HG02840 (cell line): ENCODE measurements around the gene ZNF536.

Experiments used
- ATAC-seq: cut with Tn5 transposase; IDR thresholded peaks from one replicate; pipeline ENCODE4 v1.9.1; 2021; ENCODE audit warnings: mild to moderate bottlenecking, moderate library complexity, moderate number of reproducible peaks; ENCODE audit not compliant: unreplicated experiment, low FRiP score

The ZNF536 gene

GRCh38 chr19:30518965-30519606 lies 146.9 kb downstream of the ZNF536 start:
- ATAC-seq = no peak

DNA sequence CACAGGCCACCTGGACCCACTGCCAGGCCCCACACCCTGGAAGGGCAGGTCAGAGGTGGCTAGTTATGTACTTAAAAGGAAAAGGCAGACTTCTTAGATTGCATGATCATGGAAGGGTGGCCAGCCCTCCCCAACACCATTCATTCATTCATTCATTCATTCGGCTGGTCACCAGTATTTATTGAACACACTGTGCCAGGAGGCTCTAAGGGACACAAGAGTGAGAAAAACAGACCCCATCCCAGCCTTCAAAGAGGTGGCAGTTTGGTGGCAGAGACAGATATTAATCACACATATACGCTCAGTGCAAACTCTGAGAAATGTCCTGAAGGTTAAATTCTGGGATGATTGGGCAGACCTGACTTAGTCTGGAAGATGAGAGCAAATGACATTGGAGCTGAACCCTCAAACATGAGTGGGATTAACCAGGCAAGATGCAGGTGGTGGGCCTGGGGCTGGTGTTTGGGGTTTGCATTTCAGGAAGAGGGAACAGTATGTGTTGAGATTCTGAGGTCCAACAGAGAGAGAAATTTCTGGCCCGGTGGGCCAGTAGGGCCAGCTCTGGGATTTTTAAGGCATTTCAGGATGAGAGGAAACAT lies 147.5 kb downstream of the ZNF536 start:
- ATAC-seq = no peak

DNA sequence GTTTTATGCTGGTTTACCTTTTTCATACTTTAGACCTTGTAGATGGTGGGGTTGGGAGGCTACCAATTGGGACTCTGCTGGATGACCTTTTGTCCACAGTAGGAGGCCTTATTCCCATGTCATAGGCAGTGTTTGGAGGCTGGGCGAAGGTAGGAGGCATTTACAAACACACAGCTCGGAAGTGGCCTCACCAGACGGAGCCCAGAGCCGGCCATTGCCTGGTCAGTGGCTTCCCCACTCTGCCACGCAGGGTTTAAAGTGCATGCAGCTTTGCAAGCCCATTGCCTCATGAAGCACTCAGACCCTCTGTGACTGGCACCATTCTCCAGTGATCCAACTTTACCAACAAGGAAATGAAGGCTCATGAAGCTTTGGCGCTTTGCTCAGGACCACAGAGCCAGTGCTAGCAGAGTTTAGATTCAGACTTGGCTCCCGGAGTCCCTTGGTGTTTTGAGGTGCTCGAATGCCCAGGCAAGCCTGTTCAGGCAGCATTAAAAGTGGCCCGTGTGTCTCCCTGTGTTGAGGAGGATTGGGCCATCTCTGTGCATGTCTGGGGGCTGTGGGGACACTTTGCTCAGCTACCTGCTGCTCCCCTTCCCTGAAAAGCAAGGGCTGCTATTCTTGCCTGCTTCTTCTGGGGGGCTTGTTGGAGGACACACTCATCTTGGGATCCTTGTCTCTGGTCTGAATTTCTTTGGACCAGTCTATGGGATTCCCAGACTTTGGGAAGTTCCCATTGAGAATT lies 148.7 kb downstream of the ZNF536 start:
- ATAC-seq = no peak

DNA sequence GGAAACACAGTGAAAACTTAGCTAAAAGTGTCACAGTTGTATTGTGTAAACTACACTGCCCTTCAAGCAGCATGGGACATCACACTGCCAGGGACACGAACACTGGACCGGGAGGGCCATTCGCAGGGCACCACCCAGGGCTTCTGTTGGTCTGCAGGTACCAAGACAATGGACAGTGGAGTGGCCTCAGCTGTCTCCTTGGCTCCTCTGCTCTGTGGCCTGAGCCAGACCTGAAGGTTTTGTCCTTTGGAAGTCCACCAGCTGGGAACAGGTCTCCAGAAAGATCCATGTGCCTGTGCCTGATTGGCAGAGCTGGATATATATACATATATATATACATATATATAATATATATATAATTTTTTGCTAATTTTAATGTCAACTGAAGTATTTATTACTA lies 149.8 kb downstream of the ZNF536 start:
- no peak for ATAC-seq

DNA sequence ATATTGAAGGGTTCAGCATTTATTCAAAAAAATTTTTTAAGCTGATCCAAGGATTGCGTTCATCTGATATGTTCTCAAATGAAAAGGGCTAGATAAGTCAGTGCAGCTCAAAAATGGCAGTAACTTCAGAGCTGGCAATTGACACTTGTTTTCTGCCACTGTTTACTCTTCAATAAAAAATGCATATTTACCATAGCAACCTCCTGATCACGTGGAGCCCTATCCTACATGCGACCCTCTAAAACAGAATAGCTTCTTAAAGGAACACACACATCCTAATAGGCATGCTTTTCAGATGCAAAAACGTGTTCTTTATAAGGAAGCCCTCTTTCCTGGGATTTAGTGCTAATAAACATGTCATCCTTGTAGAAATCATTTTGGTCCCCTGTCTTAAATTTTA lies 150.2 kb downstream of the ZNF536 start:
- no peak for ATAC-seq

GRCh38 chr19:30523791-30524190 lies 151.6 kb downstream of the ZNF536 start:
- no peak for ATAC-seq

DNA sequence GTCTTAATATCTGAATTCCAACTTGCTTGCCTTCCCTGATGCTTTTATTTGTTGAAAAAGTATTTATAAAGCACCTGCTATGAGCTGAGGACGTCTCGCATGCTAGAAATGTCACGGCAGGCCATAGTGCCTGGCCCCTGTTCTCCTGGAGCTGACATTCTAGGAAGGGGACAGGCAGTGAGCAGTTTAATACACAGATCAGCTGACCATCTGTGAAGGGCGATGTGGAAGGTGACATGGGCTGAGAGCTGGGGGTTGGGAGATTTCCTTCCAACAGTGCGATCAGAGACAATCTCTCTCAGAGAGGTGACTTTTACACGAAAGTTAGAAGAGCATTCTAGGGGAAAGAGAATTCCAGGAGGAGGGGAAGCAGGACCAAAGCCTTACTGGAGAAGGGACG lies 153.2 kb downstream of the ZNF536 start:
- ATAC-seq = no peak

DNA sequence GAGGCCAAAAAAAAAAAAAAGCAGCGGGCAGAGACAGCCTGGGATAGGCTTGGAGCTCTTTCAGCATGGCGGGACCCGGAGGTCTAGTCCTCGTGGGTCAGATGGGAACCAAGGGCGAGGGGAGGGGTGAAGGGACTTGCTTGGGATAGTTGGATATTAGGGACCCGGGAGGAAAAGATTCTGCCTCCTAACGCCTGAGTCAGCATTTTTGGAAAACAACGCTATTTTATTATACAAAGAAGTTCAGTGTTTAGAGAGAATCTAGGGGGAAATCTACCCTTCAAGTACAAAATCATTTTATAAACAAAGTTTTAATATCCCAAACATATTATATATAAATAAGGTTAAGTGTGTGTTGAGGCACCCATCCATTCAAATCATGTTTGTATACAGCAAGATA lies 156.7 kb downstream of the ZNF536 start:
- ATAC-seq = no peak

DNA sequence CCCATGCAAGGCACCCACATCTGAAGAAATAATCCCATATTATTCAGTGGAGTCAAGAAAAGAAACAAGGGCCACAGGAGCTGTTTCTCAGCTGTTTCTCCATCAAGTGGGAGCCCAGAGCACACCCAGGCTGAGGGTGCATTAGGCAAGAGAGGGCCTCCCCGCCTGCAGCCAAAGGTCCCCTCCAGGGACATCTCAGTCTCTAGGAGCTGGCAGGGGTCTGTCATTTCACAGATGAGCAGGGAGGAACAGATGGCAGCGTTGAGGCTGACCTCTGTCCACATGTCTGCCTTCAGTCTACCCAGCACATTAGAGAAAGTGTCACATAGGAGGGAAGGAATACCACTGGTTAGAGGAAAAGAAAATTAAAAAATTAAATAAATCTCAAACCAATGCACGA lies 157.7 kb downstream of the ZNF536 start:
- ATAC-seq = no peak

- no peak for ATAC-seq
Measured at GRCh38 chr19:30530751-30531150, 158.6 kb downstream of the ZNF536 start.

DNA sequence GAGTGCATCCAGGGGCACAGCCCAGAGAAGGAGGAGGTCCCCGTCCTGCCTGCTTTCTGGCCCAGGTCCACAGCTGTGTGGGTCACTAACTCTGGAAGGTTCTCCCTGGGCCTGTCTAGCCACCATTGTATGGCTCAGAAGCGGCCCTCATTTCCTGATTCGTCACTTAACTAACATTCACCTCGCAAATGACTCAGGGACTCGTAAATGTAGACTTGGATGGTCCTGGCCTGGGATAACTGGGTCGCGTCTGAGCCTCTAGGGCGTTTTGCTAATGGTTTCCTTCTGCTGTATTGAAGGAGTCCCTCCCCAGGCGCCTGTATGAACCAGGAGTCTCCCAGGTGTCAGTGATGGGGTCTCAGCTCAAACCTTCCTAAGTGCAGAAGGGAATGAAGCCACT lies 162.8 kb downstream of the ZNF536 start:
- ATAC-seq = no peak

GRCh38 chr19:30536975-30537374 lies 164.8 kb downstream of the ZNF536 start:
- ATAC-seq = no peak

DNA sequence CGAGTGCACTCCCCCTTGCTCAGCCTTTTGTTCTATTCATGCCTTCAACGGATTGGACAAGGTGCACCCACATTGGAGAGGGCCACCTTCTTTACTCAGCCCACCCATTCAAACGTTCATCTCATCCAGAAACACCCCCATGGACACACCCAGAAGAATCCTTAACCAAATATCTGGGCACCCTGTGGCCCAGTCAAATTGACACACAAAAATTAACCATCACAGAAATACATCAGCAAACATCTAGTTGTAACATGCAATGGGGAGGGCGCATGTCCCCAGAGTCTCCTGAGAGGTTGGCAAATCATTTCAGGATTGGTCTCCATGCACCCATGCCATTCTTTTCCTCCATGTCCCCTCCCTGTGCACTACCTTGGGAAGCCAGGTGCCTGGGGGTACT lies 167.1 kb downstream of the ZNF536 start:
- no peak for ATAC-seq

DNA sequence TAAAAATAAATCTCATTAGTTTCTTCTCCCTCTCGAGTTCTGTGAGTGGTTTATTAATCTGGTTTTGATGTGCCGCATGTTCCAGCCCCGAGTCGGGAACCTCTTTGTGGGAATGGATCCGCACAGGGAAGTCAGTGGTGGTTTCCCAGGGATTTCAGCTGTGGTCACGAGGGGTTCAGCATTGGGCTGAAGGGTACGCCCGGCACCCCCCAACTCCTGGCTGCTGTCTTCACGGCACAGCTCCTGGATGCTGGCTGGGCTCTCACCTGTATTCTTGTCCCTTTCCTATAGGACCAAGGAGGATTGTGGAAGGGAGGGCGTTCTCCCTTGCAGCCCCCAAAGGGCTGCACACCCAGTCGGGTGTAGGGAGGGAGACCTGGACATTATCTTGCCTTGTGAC lies 167.8 kb downstream of the ZNF536 start:
- no peak for ATAC-seq

DNA sequence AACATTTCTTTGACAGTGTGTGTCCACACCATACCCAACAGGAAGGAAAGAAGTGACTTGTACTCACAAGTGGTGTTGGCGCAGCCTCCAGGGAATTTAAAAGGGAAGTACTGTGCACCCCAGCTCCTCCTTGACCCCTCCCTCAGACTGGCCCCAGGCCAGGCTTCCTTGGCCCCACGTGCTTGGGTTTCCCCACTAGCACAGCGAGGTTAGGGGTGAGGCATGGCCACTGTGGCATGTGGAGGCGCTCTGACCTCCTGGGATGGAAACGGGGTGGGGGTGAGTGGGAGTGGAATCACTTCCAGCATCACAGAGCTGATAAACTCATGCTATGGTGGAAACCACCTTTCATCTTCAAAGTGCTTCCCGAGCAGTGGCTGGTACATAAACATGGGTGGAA lies 168.6 kb downstream of the ZNF536 start:
- no peak for ATAC-seq

DNA sequence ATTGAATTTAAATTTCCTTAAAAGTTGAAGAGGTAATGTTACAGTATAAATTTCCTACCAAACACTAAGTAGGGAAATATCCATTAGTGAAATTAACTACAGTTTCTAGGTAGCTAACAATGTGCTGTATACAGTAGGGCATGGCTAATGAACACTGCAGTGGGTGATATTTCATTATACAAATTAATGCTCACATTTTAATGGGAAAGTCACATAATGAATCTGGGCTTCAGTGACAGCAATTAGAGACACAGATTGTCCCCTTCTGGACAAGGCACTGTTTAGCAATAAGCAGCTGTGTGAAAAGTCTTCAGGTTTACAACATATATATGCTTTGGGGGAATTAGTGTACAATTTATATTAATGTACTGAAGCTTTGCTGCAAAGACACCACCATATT lies 169.4 kb downstream of the ZNF536 start:
- no peak for ATAC-seq

- no peak for ATAC-seq
Measured at GRCh38 chr19:30543243-30543945, 171.2 kb downstream of the ZNF536 start.

DNA sequence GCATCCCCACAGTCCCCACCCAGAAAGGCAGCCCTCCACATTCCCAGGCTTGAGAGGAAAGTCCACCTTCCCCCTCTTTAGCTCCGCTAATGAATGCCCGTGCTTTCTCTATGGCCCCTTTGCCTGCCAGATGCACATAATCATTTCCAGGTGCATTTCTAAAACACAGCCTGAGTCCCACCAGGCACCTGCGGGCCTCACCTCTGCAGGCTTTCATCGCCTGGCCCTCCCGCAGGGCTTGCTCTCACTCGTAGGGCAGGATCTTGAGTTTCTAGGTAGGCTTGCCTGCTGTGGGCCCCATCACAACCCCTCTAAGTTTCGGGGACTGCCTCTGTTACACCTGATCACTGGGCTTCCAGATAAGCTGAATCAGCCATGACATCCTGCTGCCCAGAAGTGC lies 173.6 kb downstream of the ZNF536 start:
- ATAC-seq = no peak

DNA sequence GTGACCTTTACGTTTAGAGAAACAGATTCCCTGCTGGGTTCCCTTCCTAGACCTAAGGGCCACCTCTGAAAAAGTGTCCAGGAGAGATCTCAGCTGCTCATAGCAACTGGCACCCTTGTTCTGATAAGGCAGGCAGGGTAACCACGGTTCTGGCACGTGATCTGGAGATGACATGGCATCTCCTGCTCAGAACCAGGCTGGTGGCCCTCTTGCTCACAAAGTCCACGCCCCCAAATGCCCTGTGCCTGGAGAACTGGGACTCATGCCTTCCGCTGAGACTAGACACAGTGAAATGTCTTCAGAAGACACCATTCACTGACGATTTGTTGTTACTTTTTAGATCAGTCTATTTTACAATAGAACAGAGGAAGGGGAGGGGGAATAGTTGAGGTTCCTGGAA lies 174.1 kb downstream of the ZNF536 start:
- no peak for ATAC-seq

- no peak for ATAC-seq
Measured at GRCh38 chr19:30547246-30547645, 175.1 kb downstream of the ZNF536 start.

DNA sequence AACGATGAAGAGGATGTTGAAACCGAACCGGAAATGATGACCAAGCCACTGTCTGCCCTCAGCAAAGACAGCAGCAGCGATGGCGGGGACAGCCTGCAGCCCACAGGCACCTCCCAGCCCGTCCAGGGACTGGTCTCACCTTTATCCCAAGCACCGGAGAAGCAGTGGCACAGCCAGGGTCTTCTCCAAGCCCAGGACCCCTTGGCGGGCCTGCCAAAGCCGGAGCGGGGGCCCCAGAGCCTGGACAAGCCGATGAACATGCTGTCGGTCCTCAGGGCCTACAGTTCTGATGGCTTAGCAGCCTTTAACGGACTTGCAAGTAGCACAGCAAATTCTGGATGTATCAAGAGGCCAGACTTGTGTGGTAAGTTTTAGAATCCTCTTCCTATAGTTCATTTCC lies 177.0 kb downstream of the ZNF536 start:
- ATAC-seq = no peak
